ENCODE results near the gene LPAR3.

- TF ChIP-seq CTCF (conservative IDR thresholded peaks at IDR 0.05; ENCODE audit: low read depth, low read length) (no peak), EZH2 (IDR thresholded peaks at IDR 0.05; ENCODE audit: borderline replicate concordance, low read depth, low read length, poor library complexity, severe bottlenecking) (no peak)
Observed at GRCh38 chr1:84771895-84772294, 121.1 kb downstream of the LPAR3 start.

Measured in A673 (cell line).